AG04449 (cell line): ENCODE measurements around the gene PI4K2A.

Source experiments
- CTCF ChIA-PET: fragments of 350-600 bp; formaldehyde crosslinking; extraction: SDS; loops from one replicate; lab custom pipeline; 2021; ENCODE audit warnings: antibody characterized with exemption; lab: Yijun Ruan, JAX
- POLR2A ChIA-PET: fragments of 400-600, 350-600 bp; formaldehyde crosslinking; extraction: SDS; loops from one replicate; lab custom pipeline; 2020; ENCODE audit warnings: antibody characterized with exemption, inconsistent platforms; lab: Yijun Ruan, JAX
- DNase-seq: peaks from one replicate; pipeline ENCODE4 v3.0.0-alpha.2; 2010; ENCODE audit warnings: low read depth, low spot score
- H3K4me3 ChIP-seq: 2 replicates; pipeline ENCODE4 v1.5.1; 2011; ENCODE audit warnings: low read depth, mild to moderate bottlenecking, control low read depth, low read length
- CTCF ChIP-seq: IDR thresholded peaks from one replicate; pipeline ENCODE4 v1.5.1; 2011; ENCODE audit warnings: mild to moderate bottlenecking, moderate library complexity, low read length, control low read depth, inconsistent platforms; ENCODE audit not compliant: insufficient read depth; ENCODE audit errors: missing control alignments

Gene PI4K2A

GRCh38 chr10:97608991-97609561 is 31.4 kb upstream of the PI4K2A start:
- no peak for TF ChIP-seq CTCF
- no peak overlapping the region for H3K4me3 ChIP-seq
- no peak for DNase-seq
- ChIA-PET CTCF (interaction anchor here (0.8 to 12.5 kb wide), 7 partner anchors 8 to 203 kb away, joined by 3 to 199 read pairs (median 5); partner anchors contain the start of gene ANKRD2), POLR2A (no interaction called here)

- DNase-seq = no peak
- CTCF ChIA-PET = interaction anchor here (0.8 to 12.5 kb wide), 11 partner anchors 11 to 208 kb away, joined by 3 to 199 read pairs (median 7); partner anchors contain the start of gene ANKRD2
- TF ChIP-seq CTCF = no peak
- no peak overlapping the region for H3K4me3 ChIP-seq
- POLR2A ChIA-PET = no interaction called here
These were observed 29.0 kb upstream of the PI4K2A start for GRCh38 chr10:97611473-97611872.

GRCh38 chr10:97612386-97612785 is 28.1 kb upstream of the PI4K2A start:
- ChIA-PET POLR2A (no interaction called here), CTCF (interaction anchor here (0.6 to 12.5 kb wide), 28 partner anchors 10 to 331 kb away, joined by 3 to 199 read pairs (median 3); partner anchors contain the start of gene ANKRD2)
- DNase-seq = no peak
- TF ChIP-seq CTCF = peak; percentile 20
- H3K4me3 ChIP-seq = no peak overlapping the region

DNA sequence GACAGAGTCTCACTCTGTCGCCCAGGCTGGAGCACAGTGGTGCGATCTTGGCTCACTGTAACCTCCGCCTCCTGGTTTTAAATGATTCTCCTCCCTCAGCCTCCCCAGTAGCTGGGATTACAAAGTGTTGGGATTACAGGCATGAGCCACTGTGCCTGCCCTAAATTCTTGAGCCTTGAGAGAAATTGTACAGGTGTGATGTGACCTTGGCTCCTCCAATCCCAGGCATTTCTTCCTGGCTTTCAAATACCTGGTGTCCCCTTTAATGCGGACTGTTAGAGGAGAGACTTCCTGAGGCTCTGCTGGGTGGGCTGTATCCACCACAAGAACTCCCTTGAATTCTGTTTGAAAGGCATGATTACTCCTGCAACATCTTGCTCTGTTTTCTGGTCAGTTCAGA is 22.2 kb upstream of the PI4K2A start:
- POLR2A ChIA-PET = no interaction called here
- TF ChIP-seq CTCF = no peak
- H3K4me3 ChIP-seq = no peak overlapping the region
- no peak for DNase-seq
- CTCF ChIA-PET = interaction anchor here (0.8 to 12.5 kb wide), 4 partner anchors 9 to 66 kb away, joined by 3 to 199 read pairs (median 4); partner anchors contain the start of gene ANKRD2

DNA sequence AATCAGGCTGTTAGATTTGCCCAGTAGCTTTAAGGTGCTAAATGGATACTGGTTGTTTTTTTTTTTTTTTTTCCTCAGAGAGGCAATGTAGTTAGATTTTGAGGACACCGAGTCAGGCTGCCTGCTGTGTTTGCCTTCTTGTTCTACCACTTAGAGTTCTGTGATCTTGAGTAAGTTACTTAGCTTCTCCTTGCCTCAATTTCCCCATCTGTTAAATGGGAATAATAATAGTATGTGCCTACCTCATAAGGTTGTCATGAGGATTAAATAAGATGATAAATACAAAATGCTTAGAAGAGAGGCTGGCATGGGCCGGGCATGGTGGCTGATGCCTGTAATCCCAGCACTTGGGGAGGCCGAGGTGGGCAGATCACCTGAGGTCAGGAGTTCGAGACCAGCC is 21.7 kb upstream of the PI4K2A start:
- H3K4me3 ChIP-seq = no peak overlapping the region
- ChIA-PET CTCF (interaction anchor here (0.8 to 12.5 kb wide), 4 partner anchors 10 to 66 kb away, joined by 3 to 199 read pairs (median 4); partner anchors contain the start of gene ANKRD2), POLR2A (no interaction called here)
- no peak for TF ChIP-seq CTCF
- no peak for DNase-seq

- no peak for TF ChIP-seq CTCF
- H3K4me3 ChIP-seq = no peak overlapping the region
- DNase-seq = no peak
- POLR2A ChIA-PET = no interaction called here
- CTCF ChIA-PET = interaction anchor here (1.2 kb wide), 1 partner anchor 27 kb away, joined by 4 read pairs; no protein-coding TSS in a partner anchor
These were observed 17.2 kb upstream of the PI4K2A start for GRCh38 chr10:97623277-97623676.
